Fibroblast of pulmonary artery (primary cell): Measurements from ENCODE around the gene GMDS.

ENCODE experiments used
- DNase-seq: peaks from one replicate; pipeline ENCODE4 v3.0.0-alpha.2; 2010; ENCODE audit warnings: low read depth
- H3K4me3 ChIP-seq: replicated peaks from 2 replicates; pipeline ENCODE4 v1.5.1; 2011; ENCODE audit warnings: low read depth, mild to moderate bottlenecking, control low read depth, low read length, moderate library complexity
- TF ChIP-seq, protein P1 (sequence below): IDR thresholded peaks from 2 replicates; pipeline ENCODE4 v1.5.1; 2011; ENCODE audit warnings: mild to moderate bottlenecking, control low read depth, low read length, inconsistent platforms; ENCODE audit errors: missing control alignments

GMDS gene

GRCh38 chr6:1738558-1739081 is 506.8 kb downstream of the GMDS start:
- TF ChIP-seq, protein P1, sequence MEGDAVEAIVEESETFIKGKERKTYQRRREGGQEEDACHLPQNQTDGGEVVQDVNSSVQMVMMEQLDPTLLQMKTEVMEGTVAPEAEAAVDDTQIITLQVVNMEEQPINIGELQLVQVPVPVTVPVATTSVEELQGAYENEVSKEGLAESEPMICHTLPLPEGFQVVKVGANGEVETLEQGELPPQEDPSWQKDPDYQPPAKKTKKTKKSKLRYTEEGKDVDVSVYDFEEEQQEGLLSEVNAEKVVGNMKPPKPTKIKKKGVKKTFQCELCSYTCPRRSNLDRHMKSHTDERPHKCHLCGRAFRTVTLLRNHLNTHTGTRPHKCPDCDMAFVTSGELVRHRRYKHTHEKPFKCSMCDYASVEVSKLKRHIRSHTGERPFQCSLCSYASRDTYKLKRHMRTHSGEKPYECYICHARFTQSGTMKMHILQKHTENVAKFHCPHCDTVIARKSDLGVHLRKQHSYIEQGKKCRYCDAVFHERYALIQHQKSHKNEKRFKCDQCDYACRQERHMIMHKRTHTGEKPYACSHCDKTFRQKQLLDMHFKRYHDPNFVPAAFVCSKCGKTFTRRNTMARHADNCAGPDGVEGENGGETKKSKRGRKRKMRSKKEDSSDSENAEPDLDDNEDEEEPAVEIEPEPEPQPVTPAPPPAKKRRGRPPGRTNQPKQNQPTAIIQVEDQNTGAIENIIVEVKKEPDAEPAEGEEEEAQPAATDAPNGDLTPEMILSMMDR = no peak
- peak; percentile 20 for DNase-seq
- H3K4me3 ChIP-seq = no peak overlapping the region

GRCh38 chr6:1737463-1738311 is 507.7 kb downstream of the GMDS start:
- no peak for DNase-seq
- TF ChIP-seq, protein P1 = no peak
- no peak overlapping the region for H3K4me3 ChIP-seq

DNA sequence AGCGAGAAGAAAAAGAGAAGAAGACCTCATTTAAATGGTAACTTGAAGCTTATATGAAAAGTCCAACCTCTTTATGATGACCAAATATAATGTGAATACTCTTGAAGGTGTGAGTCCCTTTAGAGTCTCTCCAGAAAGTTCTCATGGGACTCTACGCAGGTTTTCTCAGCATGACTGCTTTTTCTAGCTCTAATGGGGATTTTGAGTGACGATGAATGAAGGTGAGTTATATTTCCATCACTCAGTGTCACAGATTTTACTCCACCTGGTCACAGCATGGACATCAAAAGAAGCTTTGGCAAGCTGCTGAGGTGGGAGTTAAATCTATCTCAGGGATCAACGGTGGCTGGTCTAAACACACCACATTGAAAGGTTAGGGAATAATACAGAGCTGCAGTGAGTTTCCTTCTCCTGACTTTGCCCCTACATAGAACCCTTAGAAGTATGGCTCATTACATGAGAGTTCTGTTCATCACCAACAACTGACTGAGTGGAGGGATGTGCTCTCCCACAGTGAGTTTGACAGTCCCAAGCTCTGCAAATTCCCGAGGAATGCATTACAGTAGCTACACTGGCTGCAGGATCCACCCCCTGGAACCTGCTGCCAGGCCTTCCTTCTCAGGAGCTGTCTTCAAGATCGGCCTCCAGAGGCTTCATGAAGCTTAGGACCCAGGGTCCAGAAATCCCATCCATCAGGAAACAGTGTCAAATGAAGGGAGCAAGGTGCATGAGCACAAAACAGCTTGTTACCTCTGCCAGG is 508.9 kb downstream of the GMDS start:
- no peak for DNase-seq
- TF ChIP-seq, protein P1 = no peak

DNA sequence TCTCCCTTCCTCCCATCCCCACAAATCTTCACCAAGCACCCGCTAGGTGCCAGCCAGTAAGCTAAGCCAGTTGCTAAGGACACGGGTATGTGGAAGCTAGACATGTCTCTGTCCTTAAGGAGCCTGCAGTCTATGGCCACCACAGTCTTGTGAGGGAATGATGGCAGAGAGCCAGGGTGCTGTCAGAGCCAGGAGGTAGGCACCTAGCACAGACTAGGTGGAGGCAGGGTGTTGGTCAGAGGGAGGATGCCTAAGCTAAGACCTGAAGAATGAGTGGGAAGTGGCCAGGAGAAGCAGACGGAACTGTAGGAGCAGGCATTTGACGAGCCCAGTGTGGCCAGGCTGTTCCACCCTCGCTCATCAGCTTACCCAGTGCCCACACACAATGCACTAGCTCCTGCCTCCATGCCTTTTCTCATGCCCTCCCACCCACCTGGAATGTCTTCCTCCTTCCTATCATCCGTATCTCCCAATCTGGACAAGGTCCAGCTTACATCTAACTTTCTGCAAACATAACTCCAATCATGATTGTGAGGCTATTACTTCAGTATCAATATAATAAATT is 510.1 kb downstream of the GMDS start:
- no peak for DNase-seq
- H3K4me3 ChIP-seq = no peak overlapping the region
- TF ChIP-seq, protein P1 = no peak

More for the DNA sequence above, 508.9 kb downstream of the GMDS start:
- no peak overlapping the region for H3K4me3 ChIP-seq

GRCh38 chr6:1730882-1731281 is 514.5 kb downstream of the GMDS start:
- no peak for DNase-seq
- H3K4me3 ChIP-seq = no peak overlapping the region
- TF ChIP-seq, protein P1 = no peak

DNA sequence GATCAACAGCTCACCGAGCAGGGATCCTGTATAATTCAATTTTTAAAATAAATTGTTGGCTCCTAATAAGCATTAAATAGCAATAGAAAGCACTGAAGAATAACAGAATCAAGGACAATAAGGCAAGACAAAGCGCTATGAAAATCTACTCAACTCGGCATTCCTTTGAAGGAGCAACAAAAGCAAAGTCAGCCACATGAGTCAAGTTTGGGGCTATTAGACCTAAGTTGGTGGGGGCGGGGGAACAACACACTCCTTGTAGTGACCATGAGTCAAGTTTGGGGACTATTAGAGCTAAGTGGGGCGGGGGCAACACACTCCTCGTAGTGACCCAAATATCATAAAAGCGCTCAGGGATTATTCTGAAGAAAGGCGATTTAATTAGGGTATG is 515.7 kb downstream of the GMDS start:
- no peak overlapping the region for H3K4me3 ChIP-seq
- DNase-seq = no peak
- TF ChIP-seq, protein P1 = no peak
